Nephron (organoid): ENCODE measurements around the gene OXLD1.
A peak's percentile ranks its signal among the peaks of the same experiment; 100 is the strongest.

Source experiments
- H3K27ac Mint-ChIP-seq, 3 experiments: 2 replicates each; pipeline ENCODE4 v1.8.0; 2020; ENCODE audit warnings: mixed read lengths in 3 of 3, mild to moderate bottlenecking in 2 of 3, moderate library complexity in 1 of 3
- H3K27me3 Mint-ChIP-seq: 2 replicates; pipeline ENCODE4 v1.8.0; 2021; ENCODE audit warnings: low read depth, mild to moderate bottlenecking, moderate library complexity, mixed read lengths
- H3K36me3 Mint-ChIP-seq: 2 replicates; pipeline ENCODE4 v1.8.0; 2020; ENCODE audit warnings: low read depth, mixed read lengths
- H3K4me1 Mint-ChIP-seq: 2 replicates; pipeline ENCODE4 v1.8.0; 2020; ENCODE audit warnings: mixed read lengths
- H3K4me3 Mint-ChIP-seq, 3 experiments: 2 replicates each; pipeline ENCODE4 v1.8.0; 2020; ENCODE audit warnings: mild to moderate bottlenecking in 3 of 3, mixed read lengths in 3 of 3, moderate library complexity in 2 of 3
- H3K9me3 Mint-ChIP-seq: 2 replicates; pipeline ENCODE4 v1.8.0; 2020; ENCODE audit warnings: mixed read lengths
- TF ChIP-seq, protein P1 (sequence below), 3 experiments: fragments of 200-600 bp; sonication (generic); IDR thresholded peaks; one replicate each; pipeline ENCODE4 v1.5.0; 2021; ENCODE audit warnings: antibody characterized with exemption in 3 of 3; ENCODE audit not compliant: unreplicated experiment in 3 of 3

Gene OXLD1

DNA sequence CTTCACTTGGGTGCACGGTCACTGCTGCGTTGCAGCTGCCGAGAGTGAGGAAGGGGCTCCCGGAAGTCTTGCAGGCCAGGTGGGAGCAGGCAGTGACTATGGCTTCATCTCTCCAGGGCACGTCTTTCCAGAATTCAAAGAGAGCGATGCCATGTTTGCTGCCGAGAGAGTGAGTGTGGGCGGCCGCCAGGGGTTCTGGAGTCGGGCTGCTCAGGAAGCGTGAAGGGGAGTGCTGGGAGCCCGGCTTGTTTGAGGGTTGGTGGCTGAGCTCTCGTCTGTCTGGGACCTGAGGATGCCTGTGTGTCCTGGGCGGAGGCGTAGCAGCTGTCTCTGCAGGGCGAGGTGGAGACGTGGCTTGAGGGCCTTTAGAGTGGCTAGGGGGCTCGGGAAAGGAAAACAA lies 23.7 kb upstream of the OXLD1 start:
- no peaks in the 10 kb centered on the region for H3K9me3 Mint-ChIP-seq
- H3K27ac Mint-ChIP-seq, result no peak overlapping the region
- H3K27me3 Mint-ChIP-seq, result no peaks in the 10 kb centered on the region
- no peak overlapping the region for H3K4me3 Mint-ChIP-seq
- no peaks in the 10 kb centered on the region for H3K4me1 Mint-ChIP-seq
- TF ChIP-seq, protein P1, sequence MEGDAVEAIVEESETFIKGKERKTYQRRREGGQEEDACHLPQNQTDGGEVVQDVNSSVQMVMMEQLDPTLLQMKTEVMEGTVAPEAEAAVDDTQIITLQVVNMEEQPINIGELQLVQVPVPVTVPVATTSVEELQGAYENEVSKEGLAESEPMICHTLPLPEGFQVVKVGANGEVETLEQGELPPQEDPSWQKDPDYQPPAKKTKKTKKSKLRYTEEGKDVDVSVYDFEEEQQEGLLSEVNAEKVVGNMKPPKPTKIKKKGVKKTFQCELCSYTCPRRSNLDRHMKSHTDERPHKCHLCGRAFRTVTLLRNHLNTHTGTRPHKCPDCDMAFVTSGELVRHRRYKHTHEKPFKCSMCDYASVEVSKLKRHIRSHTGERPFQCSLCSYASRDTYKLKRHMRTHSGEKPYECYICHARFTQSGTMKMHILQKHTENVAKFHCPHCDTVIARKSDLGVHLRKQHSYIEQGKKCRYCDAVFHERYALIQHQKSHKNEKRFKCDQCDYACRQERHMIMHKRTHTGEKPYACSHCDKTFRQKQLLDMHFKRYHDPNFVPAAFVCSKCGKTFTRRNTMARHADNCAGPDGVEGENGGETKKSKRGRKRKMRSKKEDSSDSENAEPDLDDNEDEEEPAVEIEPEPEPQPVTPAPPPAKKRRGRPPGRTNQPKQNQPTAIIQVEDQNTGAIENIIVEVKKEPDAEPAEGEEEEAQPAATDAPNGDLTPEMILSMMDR (IDR thresholded peaks at IDR 0.05; ENCODE audit: unreplicated experiment in 3 of 3), result no peak
- H3K36me3 Mint-ChIP-seq, result peaks cover 40% of the 10 kb centered on the region

DNA sequence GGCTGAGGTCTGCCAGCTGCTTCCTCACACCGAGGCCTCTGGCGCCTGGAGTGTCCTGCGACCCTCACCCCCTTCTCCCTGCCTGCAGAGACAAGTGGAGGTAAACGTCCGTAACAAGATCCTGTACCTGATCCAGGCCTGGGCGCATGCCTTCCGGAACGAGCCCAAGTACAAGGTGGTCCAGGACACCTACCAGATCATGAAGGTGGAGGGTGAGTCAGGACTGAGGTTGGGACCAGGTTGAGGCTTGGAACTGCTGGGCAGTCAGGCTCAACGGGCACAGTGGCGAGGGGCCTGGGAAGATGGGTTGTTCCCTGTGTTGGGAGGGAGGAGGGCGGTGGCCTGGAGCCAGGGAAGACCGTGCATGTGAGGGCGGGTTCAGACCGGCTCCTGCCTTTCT lies 22.2 kb upstream of the OXLD1 start:
- H3K27me3 Mint-ChIP-seq, result no peaks in the 10 kb centered on the region
- H3K36me3 Mint-ChIP-seq, result peaks cover 40% of the 10 kb centered on the region
- no peaks in the 10 kb centered on the region for H3K9me3 Mint-ChIP-seq
- no peak overlapping the region for H3K4me3 Mint-ChIP-seq
- H3K27ac Mint-ChIP-seq, result no peak overlapping the region
- TF ChIP-seq, protein P1 (IDR thresholded peaks at IDR 0.05; ENCODE audit: unreplicated experiment in 3 of 3), result no peak
- H3K4me1 Mint-ChIP-seq, result peaks cover 9% of the 10 kb centered on the region

DNA sequence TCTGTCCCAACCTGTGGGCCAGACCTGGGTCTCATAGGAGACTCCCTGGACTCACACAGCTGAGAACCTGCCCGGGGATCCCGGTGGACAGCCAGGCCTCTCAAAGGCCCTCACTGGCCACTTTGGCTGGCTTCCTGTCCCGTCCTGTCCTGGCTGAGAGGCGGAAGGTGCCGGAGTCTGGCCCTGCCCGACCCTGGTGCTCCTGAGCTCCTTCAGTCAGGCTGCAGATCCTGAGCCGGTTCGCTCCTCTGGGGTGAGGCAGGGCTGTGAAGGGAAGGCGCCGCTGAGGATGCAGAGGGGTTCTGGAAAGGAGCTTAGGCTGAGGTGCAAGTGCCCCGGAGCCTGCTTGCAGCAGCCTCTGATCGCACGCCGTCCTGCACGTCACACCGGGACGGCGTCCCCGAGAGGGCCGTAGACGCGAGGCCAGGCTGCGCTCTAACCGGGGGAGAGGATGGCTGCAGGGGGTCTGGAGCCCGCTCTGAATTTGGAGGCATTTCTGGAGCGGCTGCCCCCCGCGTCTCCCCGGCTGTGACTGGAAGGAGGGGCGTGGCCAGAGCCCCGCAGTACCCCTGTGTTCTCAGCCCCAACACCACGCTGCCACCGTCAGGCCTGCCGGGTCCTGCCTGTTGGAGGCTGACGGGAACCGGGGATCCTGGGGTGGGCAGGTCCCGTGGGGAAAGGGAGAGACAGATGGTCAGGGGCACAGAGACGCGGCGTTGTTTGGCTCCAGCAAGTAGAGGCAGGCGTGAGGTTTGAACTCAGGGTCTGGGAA lies 21.6 kb upstream of the OXLD1 start:
- TF ChIP-seq, protein P1 (IDR thresholded peaks at IDR 0.05; ENCODE audit: unreplicated experiment in 3 of 3), result no peak
- Mint-ChIP-seq H3K27me3 (no peaks in the 10 kb centered on the region), H3K27ac (no peak overlapping the region), H3K9me3 (no peaks in the 10 kb centered on the region), H3K36me3 (peaks cover 40% of the 10 kb centered on the region), H3K4me3 (peak overlapping the region; percentile 31 to 64 (median 62)), H3K4me1 (peaks cover 12% of the 10 kb centered on the region)

DNA sequence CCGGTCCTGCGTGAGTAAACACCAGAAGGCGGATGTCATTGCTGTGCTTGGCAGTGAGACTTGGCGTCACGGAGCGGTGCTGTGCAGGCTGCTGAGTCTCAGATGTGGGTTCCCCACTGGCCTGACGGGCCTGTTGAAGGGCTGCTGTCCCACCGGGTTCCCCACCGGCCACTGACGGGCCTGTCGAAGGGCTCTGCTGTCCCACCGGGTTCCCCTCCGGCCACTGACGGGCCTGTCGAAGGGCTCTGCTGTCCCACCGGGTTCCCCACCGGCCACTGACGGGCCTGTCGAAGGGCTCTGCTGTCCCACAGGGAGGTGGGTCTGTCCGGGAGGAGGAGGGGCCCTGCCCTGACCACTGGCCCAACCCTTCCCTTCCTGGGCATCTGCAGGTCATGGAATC lies 20.2 kb upstream of the OXLD1 start:
- TF ChIP-seq, protein P1 (IDR thresholded peaks at IDR 0.05; ENCODE audit: unreplicated experiment in 3 of 3), result no peak

DNA sequence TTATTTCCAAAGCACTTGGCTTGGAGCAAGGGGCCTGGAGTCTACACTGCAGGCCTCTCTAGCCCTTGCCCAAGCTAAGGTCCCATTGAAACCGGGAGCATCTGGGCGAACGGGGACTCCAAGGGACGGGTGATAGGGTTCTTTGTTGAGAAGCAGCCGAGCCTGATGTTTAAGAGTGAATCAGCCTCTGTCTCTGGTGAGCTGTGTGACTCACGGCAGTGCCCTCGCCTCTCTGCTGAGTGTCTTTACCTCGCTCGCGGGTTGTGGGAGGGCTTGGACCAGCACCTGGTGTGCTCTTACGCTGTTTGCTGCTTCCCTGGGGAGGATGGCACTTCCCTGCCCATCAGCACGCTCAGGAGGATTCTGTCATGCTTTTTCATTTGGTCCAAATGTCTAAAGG lies 18.7 kb upstream of the OXLD1 start:
- Mint-ChIP-seq H3K9me3 (no peaks in the 10 kb centered on the region), H3K27ac (no peak overlapping the region), H3K4me1 (peaks cover 18% of the 10 kb centered on the region), H3K36me3 (peaks cover 29% of the 10 kb centered on the region), H3K27me3 (no peaks in the 10 kb centered on the region), H3K4me3 (peak overlapping the region; percentile 84 to 88 (median 85))
- TF ChIP-seq, protein P1 (IDR thresholded peaks at IDR 0.05; ENCODE audit: unreplicated experiment in 3 of 3), result no peak

More for the DNA sequence above, 20.2 kb upstream of the OXLD1 start:
- Mint-ChIP-seq H3K27me3 (no peaks in the 10 kb centered on the region), H3K27ac (no peak overlapping the region), H3K4me1 (peaks cover 17% of the 10 kb centered on the region), H3K36me3 (peaks cover 34% of the 10 kb centered on the region), H3K4me3 (no peak overlapping the region), H3K9me3 (no peaks in the 10 kb centered on the region)

DNA sequence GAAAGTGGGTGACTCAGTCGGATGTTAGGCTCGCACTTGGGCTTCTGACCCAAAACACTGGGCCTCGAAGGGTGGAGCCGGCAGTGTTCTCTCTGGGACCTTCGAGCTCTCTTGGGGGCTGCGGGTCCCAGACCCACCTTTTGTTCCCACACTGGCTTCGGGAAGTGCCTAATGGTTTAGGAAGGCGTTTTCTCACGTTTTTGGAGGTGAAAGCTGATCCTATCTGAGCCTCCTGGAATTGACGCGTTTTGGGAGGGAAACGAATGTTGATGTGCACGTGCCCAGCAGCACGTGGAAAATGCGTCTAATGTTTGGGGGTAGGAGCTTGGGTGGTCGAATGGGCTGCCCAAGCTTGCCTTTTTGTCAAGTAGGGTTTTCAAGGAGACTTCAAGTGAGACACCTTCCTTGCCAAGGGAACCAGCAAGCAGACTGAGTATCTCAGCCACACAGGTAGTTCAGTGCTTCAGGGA lies 18.1 kb upstream of the OXLD1 start:
- peak overlapping the region; percentile 84 to 88 (median 85) for H3K4me3 Mint-ChIP-seq
- H3K4me1 Mint-ChIP-seq, result peaks cover 22% of the 10 kb centered on the region
- no peaks in the 10 kb centered on the region for H3K27me3 Mint-ChIP-seq

More for the DNA sequence above, 18.1 kb upstream of the OXLD1 start:
- Mint-ChIP-seq H3K36me3 (peaks cover 26% of the 10 kb centered on the region), H3K27ac (no peak overlapping the region), H3K9me3 (no peaks in the 10 kb centered on the region)
- TF ChIP-seq, protein P1 (IDR thresholded peaks at IDR 0.05; ENCODE audit: unreplicated experiment in 3 of 3), result no peak
